Suprapubic skin (tissue), 4 donors: ENCODE data around the gene LRRC47. TPM values are rescaled to one million over a fixed set of nuclear protein-coding genes. Genes with fewer than 3 reads are reported as not detected.

Experiments
- DNase-seq, 2 donors: peaks; one replicate each; pipeline ENCODE4 v3.0.0-alpha.2; 2019; ENCODE audit warnings: low spot score in 2 of 2
- H3K27ac ChIP-seq: fragments of 200-600 bp; sonication (generic); one replicate; pipeline ENCODE4 v1.5.1; 2019
- H3K27me3 ChIP-seq: fragments of 200-600 bp; sonication (generic); one replicate; pipeline ENCODE4 v1.5.1; 2019
- H3K36me3 ChIP-seq: fragments of 200-600 bp; sonication (generic); one replicate; pipeline ENCODE4 v1.5.1; 2019
- H3K4me1 ChIP-seq: fragments of 200-600 bp; sonication (generic); one replicate; pipeline ENCODE4 v1.5.1; 2019
- H3K4me3 ChIP-seq: fragments of 200-600 bp; sonication (generic); one replicate; pipeline ENCODE4 v1.5.1; 2019; ENCODE audit warnings: mild to moderate bottlenecking
- H3K9me3 ChIP-seq: fragments of 200-600 bp; sonication (generic); one replicate; pipeline ENCODE4 v1.5.1; 2019
- EP300 ChIP-seq: sonication (generic); formaldehyde crosslinking; IDR thresholded peaks from one replicate; pipeline ENCODE4 v1.6.1; 2017; ENCODE audit warnings: antibody characterized with exemption
- POLR2A ChIP-seq, 2 donors: fragments of 450-650 bp; IDR thresholded peaks; one replicate each; pipeline ENCODE4 v1.6.1; 2017; ENCODE audit warnings: antibody characterized with exemption in 2 of 2, mild to moderate bottlenecking in 2 of 2, moderate library complexity in 2 of 2
- POLR2AphosphoS5 ChIP-seq, 3 donors: sonication (generic); formaldehyde crosslinking; IDR thresholded peaks; one replicate each; pipeline ENCODE4 v1.6.1; 2017; ENCODE audit warnings: antibody characterized with exemption in 3 of 3
- WGBS: methylation state at CpG from one replicate; pipeline ENCODE4 v1.1.5; 2018; 5-methylcytosine and 5-hydroxymethylcytosine counted together
- total RNA-seq, 4 donors: library from RNA; depleted of rRNA; stranded (reverse); fragments of >200 nt; gene quantifications; one replicate each; pipeline ENCODE4 v1.1.0, GENCODE V29; 2016
- TF ChIP-seq, protein P1 (sequence below), 2 donors: fragments of 200-600 bp in 1 of 2; fragments of 450-650 bp in 1 of 2; sonication (generic) in 1 of 2; IDR thresholded peaks; one replicate each; pipeline ENCODE4 v1.5.1; 2016 to 2019; ENCODE audit warnings: antibody characterized with exemption in 2 of 2, mild to moderate bottlenecking in 1 of 2, moderate library complexity in 1 of 2

The LRRC47 gene
- total RNA-seq, 4 donors from 2014 or later, result 36.4 to 53.0 (median 41.4) TPM

DNA sequence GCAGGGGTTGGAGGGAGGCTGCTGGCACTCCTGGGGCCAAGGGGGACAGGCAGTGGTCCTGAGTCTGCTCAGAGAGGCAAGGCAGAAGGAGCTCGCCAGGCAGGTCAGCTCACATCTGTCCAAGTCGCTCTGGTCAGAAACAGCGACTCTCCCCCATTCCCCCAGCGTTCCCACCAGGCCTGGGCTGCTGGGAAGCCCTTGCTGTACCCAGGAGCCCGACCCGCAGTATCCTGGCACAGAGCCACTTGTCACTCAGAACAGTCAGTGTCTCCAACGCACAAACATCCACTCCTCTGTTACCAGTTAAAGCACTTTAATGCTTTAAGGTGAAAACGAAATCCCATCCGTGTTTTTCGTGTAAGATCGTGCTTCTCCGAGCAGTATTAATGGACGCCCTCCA lies 60.6 kb downstream of the LRRC47 start:
- Histone ChIP-seq H3K4me3 (no peak overlapping the region), H3K4me1 (peaks cover 16% of the 10 kb centered on the region), H3K36me3 (peaks cover 48% of the 10 kb centered on the region), H3K27me3 (no peaks in the 10 kb centered on the region), H3K9me3 (no peaks in the 10 kb centered on the region), H3K27ac (no peak overlapping the region)
- TF ChIP-seq, protein P1, sequence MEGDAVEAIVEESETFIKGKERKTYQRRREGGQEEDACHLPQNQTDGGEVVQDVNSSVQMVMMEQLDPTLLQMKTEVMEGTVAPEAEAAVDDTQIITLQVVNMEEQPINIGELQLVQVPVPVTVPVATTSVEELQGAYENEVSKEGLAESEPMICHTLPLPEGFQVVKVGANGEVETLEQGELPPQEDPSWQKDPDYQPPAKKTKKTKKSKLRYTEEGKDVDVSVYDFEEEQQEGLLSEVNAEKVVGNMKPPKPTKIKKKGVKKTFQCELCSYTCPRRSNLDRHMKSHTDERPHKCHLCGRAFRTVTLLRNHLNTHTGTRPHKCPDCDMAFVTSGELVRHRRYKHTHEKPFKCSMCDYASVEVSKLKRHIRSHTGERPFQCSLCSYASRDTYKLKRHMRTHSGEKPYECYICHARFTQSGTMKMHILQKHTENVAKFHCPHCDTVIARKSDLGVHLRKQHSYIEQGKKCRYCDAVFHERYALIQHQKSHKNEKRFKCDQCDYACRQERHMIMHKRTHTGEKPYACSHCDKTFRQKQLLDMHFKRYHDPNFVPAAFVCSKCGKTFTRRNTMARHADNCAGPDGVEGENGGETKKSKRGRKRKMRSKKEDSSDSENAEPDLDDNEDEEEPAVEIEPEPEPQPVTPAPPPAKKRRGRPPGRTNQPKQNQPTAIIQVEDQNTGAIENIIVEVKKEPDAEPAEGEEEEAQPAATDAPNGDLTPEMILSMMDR (IDR thresholded peaks at IDR 0.05), result no peak
- TF ChIP-seq EP300, result no peak
- no peak for TF ChIP-seq POLR2AphosphoS5 (IDR thresholded peaks at IDR 0.05)
- no peak for TF ChIP-seq POLR2A (IDR thresholded peaks at IDR 0.05)
- no peak for DNase-seq
- 81% methylated on average over 13 of the region's 13 CpGs for WGBS

DNA sequence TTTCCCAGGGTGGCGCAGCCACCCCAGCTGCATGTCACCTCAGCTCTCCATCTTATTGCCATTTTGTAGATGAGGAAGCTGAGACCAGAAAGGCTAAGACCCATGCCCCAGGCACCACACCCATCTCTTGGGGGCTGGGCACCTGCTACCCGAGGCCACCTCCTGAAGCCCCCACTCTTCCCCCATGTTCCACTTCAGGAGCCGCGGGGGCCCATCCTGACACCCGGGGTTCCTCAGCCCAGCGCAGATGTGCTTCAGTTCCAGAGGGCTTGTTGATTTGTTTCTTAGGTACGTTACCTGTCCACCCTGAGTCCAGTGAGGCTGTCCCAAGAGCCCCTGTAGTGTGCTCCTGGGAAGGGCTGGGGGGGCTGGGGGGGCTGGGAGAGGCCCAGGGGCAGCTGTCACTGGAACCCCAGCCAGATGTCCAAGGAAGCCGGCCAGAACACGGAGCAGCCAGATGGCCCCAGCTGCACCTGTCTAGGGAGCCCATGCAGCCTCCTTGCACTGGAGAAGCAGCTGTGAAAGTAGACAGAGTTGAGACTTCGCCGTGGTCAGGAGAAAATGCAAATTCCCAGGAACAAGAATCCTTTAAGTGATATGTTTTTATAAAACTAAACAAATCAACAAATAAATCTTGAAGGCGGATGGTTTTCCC lies 61.1 kb downstream of the LRRC47 start:
- no peak for DNase-seq
- TF ChIP-seq POLR2AphosphoS5 (IDR thresholded peaks at IDR 0.05) (no peak), POLR2A (IDR thresholded peaks at IDR 0.05) (no peak), EP300 (no peak)
- TF ChIP-seq, protein P1 (IDR thresholded peaks at IDR 0.05), result no peak
- Histone ChIP-seq H3K27ac (no peak overlapping the region), H3K4me3 (no peak overlapping the region), H3K27me3 (no peaks in the 10 kb centered on the region), H3K36me3 (peaks cover 48% of the 10 kb centered on the region), H3K9me3 (no peaks in the 10 kb centered on the region), H3K4me1 (peaks cover 16% of the 10 kb centered on the region)
- 85% methylated on average over 11 of the region's 12 CpGs for WGBS

DNA sequence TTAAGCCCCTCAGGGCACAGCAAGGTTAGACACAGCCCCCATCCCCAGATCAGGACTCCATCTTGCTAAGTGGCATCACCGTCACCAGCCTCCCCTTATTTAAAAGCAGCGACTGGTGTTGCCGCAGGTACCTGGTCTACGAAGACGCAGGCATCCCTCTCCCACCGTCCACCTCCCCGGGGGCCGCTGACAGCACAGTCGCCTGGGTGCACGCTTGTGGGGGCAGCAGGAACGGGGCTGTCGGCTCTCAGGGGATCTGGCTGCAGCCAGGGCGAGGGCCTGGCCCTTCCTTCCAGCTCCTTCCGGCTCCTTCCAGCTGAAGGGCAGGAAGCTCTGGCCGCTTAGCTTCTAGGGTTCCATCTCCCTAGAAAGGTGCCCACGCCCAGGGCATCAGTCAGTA lies 61.7 kb downstream of the LRRC47 start:
- Histone ChIP-seq H3K27me3 (peaks cover 2% of the 10 kb centered on the region), H3K27ac (no peak overlapping the region), H3K36me3 (peaks cover 45% of the 10 kb centered on the region), H3K4me1 (peaks cover 16% of the 10 kb centered on the region), H3K4me3 (no peak overlapping the region), H3K9me3 (no peaks in the 10 kb centered on the region)
- no peak for DNase-seq
- 94% methylated on average over 13 of the region's 16 CpGs for WGBS
- TF ChIP-seq EP300 (no peak), POLR2A (IDR thresholded peaks at IDR 0.05) (no peak), POLR2AphosphoS5 (IDR thresholded peaks at IDR 0.05) (no peak)
- TF ChIP-seq, protein P1 (IDR thresholded peaks at IDR 0.05), result no peak

DNA sequence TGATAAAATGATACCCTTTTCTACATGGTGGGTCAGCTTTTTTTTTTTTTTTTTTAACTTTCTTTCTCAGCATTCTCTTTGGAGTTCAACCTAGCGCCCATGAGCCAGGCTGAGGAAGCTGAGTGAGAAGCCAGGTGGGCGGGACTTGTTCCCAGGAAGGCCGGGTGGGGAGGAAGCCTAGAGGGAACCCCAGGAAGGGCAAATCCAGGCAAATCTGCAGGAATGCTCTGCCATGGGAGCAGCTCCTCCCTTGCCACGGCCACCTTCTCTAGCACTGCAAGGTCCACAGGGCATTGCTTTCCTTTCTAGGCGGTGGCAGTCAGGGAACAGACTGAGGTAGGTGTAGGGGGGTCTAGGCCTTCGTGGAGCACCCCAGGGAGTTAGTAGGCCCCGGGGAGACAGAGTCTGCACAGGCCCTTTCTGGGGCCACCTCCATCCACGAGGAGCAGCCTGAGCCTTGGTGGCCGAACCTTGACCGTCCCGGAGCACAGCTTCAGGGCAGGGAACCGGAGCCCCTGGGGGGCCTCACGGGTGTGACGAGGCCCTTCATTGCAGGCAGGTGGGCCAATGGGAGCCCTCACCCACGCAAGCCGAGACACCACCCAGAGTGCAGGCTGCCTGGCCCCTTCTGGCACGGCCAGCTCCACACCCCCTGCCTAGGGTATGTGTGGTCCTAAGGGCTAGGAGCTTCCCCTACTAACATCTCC lies 62.3 kb downstream of the LRRC47 start:
- TF ChIP-seq POLR2A (IDR thresholded peaks at IDR 0.05), result no peak
- no peak for TF ChIP-seq EP300
- TF ChIP-seq, protein P1 (IDR thresholded peaks at IDR 0.05), result no peak
- TF ChIP-seq POLR2AphosphoS5 (IDR thresholded peaks at IDR 0.05), result no peak
- Histone ChIP-seq H3K9me3 (no peaks in the 10 kb centered on the region), H3K4me1 (peaks cover 16% of the 10 kb centered on the region), H3K4me3 (no peak overlapping the region), H3K27ac (no peak overlapping the region), H3K36me3 (peaks cover 46% of the 10 kb centered on the region), H3K27me3 (peaks cover 6% of the 10 kb centered on the region)
- no peak for DNase-seq
- 60% methylated on average over 6 of the region's 17 CpGs for WGBS

DNA sequence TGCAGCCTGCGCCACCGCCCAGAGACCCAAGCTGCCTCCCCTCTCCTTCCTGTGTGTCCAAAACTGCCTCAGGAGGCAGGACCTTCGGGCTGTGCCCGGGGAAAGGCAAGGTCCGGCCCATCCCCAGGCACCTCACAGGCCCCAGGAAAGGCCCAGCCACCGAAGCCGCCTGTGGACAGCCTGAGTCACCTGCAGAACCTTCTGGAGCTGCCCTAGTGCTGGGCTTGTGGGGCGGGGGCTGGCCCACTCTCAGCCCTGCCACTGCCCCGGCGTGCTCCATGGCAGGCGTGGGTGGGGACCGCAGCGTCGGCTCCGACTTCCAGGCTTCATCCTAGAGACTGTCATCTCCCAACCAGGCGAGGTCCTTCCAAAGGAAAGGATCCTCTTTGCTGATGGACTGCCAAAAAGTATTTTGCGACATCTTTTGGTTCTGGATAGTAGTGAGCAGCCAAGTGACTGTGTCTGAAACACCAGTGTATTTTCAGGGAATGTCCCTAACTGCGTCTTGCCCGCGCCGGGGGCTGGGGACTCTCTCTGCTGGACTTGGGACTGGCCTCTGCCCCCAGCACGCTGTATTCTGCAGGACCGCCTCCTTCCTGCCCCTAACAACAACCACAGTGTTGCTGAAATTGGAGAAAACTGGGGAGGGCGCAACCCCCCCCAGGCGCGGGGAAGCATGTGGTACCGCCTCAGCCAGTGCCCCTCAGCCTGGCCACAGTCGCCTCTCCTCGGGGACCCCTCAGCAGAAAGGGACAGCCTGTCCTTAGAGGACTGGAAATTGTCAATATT lies 63.0 kb downstream of the LRRC47 start:
- DNase-seq, result no peak
- Histone ChIP-seq H3K4me3 (no peak overlapping the region), H3K27me3 (peaks cover 11% of the 10 kb centered on the region), H3K9me3 (no peaks in the 10 kb centered on the region), H3K4me1 (peaks cover 16% of the 10 kb centered on the region), H3K36me3 (peaks cover 40% of the 10 kb centered on the region), H3K27ac (no peak overlapping the region)
- TF ChIP-seq POLR2AphosphoS5 (IDR thresholded peaks at IDR 0.05) (no peak), POLR2A (IDR thresholded peaks at IDR 0.05) (no peak), EP300 (no peak)
- TF ChIP-seq, protein P1 (IDR thresholded peaks at IDR 0.05), result no peak
- 81% methylated on average over 16 of the region's 29 CpGs for WGBS
